ENCODE data around the gene CLOCK.

Gene CLOCK

GRCh38 chr4:55424791-55425190 lies 121.9 kb downstream of the CLOCK start:
- in situ Hi-C loops (cut with MboI; ENCODE audit: low sequenced_read_pairs) = no loop called here

DNA sequence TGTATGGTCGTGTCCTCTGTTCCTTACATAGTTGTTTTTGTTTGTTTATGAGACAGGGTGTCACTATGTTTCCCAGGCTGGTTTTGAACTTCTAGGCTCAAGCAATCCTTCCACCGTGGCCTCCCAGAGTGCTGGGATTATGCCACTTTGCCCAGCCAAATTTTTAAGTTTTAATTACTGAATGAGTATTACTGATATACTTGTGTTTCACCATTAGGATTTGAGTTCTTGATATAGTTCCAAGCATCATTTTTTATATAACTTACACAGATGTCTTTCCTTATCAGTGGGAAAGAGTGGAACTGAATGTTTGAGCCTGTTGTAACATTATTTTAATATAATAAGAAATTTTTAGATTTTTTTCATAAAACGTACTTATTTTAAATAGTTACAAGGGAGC lies 130.5 kb downstream of the CLOCK start:
- in situ Hi-C loops (cut with MboI; ENCODE audit: low sequenced_read_pairs) = no loop called here

- in situ Hi-C loops (cut with MboI; ENCODE audit: low sequenced_read_pairs) = no loop called here
Observed at GRCh38 chr4:55411621-55412020, 135.1 kb downstream of the CLOCK start.

DNA sequence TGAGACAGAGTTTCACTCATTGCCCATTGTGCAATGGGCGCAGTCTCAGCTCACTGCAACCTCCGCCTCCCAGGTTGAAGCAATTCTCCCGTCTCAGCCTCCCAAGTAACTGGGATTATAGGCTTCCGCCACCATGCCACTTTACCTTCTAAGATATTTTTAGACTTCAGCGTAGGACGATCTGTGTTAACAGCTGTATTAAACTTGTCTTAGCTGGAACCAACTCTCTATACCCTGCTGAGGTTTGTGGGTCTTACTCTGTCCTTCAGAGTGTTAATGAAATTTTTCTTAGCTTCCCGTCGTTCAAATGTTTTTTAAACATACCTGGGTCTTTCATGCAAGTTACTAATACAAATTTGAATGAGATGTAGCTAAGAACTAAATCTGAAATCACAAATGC lies 136.3 kb downstream of the CLOCK start:
- in situ Hi-C loops (cut with MboI; ENCODE audit: low sequenced_read_pairs) = no loop called here

DNA sequence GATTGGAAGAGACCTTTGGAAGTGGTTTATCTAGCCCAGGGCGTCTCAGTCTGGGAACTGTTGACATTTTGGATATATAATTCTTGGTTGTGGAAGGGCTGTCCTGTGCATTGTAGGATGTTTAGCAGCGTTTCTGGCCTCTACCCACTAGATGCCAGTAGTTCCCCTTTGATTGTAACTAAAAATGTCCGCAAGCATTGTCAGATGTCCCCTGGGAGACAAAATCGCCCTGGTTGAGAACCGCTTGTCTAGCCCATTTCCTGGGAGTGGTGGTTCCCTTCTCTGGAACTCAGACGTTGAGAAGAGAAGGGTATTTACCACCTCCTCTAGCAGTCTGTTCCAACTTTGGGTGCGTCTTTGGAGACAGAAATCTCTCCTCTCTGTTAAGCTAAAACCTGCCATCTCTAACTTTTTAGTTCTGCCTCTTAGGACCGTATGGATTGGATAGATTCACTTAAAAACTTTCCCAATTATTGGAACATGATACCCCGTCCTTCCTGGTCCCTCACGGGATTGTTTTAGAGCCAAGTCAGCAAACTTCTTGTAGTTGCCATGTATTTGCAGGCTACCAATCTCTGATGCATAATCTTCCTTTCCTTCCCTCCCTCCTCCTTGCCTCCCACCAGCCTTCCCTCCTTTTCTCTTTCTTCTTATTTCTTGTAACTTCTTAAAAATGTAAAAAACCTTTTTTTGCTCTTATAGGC lies 137.1 kb downstream of the CLOCK start:
- in situ Hi-C loops (cut with MboI; ENCODE audit: low sequenced_read_pairs) = no loop called here

DNA sequence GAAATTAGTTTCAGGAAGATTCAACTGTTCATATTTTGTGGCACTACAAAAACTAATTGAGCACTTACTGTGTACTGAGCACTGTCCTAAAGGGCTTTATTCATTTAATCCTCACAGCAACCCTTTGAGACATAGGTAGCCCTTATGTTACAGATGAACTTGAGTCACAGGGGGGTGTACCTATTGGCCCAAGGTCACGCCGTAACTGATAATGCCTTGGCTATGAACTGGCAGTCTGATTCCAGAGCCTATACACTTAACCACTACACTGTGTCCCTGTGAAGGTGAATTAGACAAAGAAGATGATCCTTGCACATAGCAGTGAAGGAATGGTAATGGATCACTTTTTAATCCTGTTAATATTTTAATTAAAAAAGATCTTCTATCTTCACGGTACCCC lies 138.9 kb downstream of the CLOCK start:
- in situ Hi-C loops (cut with MboI; ENCODE audit: low sequenced_read_pairs) = no loop called here

DNA sequence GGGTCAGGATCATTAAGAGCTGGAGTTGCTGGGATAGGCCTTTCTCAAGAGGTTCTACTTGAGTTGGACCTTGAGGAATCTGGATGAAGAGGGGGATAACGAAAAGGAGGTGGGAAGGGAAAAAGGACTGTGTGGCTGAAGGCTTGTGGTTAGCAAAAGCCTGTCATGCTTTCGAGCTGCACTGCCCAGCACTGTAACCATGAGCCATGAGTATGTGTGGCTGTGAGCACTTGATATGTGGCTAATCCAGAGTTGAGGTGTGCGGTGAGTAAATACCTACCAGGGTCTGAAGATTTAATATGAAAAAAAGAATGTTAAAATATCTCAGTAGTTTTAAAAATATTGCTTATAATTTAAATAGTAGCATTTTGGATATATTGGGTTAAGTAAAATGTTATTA lies 139.6 kb downstream of the CLOCK start:
- in situ Hi-C loops (cut with MboI; ENCODE audit: low sequenced_read_pairs) = no loop called here

- in situ Hi-C loops (cut with MboI; ENCODE audit: low sequenced_read_pairs) = no loop called here
Observed at GRCh38 chr4:55406545-55406944, 140.2 kb downstream of the CLOCK start.

DNA sequence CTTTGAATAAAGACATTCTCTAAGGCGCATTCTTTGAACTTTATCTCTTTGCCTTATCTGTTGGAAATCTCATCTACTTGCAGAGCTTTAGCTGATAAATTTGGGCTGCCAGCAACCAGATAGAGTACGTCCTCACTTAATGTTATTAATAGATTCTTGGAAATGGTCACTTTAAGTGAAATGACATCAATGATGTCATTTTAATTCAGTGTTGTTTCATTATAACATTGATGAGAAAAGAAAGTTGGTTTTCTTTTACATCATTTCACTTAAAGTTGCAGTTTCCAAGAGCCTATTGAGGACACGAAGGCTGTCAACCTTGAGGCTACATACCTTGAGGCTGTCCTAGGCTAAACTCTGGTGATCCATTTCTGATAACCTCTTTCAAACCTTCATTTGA lies 141.6 kb downstream of the CLOCK start:
- in situ Hi-C loops (cut with MboI; ENCODE audit: low sequenced_read_pairs) = no loop called here

DNA sequence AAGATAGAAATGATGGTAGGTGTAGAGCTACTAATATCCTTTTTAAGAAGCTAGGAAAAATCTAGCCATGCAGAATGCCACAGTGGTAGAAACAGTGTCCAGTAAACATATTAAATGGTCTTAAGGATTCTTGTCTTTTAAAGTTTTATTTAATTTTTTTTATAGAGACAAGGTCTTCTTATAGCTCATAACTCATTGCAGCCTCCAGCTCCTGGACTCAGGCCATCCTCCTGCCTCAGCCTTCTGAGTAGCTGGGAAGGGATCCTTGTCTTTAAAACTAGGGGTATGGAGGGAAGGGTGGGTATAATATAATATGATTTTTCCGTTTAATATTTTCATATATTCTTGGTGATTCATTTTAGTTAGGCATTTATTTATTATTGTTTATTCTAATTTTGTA lies 147.1 kb downstream of the CLOCK start:
- in situ Hi-C loops (cut with MboI; ENCODE audit: low sequenced_read_pairs) = loop anchor here (25.0 kb wide), 1 partner anchor 463 kb away; the partner anchor contains the start of gene EXOC1

DNA sequence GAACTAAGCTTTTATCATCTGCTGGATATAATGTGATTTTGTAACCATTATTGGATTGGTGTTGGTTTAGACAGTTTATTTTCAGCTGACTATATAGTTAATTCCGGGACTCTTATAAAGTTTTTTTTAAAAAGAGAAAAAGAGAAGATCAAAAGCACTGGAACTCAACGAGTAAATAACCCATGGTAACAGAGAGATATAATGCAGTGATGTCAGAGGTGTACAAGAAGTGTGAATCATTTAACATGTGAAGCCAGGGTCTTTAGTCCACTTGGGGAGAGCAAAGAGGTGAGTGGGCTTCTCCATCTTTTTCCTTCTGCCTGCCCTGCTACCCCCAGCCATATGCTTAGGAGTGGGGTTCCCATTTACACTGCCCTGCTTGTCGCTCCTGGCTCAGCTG lies 147.7 kb downstream of the CLOCK start:
- in situ Hi-C loops (cut with MboI; ENCODE audit: low sequenced_read_pairs) = loop anchor here (25.0 kb wide), 1 partner anchor 463 kb away; the partner anchor contains the start of gene EXOC1

- in situ Hi-C loops (cut with MboI; ENCODE audit: low sequenced_read_pairs) = loop anchor here (25.0 kb wide), 1 partner anchor 464 kb away; the partner anchor contains the start of gene EXOC1
Observed at GRCh38 chr4:55398461-55398860, 148.2 kb downstream of the CLOCK start.

DNA sequence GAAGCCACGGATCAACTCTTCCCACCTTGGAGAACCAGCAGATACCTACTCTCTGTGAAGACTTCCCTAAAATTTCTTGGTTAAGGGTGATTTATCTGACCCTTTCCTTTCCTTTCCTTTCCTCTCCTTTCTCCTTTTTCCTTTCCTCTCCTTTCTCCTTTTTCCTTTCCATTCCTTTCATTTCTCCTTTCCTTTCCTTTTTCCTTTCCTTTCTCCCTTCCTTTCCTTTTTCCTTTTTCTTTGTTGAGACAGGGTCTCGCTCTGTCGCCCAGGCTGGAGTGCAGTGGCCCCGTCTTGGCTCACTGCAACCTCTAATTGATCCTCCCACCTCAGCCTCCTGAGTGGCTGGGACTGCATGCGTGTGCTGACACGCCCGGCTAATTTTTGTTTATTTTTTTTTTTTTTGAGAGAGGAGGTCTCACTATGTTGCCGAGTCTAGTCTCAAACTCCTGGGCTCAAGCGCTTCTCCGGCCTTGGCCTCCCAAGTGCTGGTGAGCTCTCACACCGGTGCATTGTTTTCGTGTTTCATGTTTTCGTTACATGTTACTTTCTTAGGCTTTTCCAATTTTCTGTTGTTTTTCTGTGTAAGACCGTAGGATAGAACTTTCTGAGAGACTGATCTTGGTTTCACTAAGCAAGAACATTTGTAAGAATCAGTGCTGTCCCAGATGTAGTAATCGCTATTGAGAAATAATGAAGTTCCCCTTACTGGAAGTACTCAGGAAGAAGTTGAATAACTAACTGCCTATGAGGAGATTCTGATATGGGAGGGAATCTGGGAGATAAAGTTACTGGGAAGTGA lies 149.0 kb downstream of the CLOCK start:
- in situ Hi-C loops (cut with MboI; ENCODE audit: low sequenced_read_pairs) = loop anchor here (25.0 kb wide), 1 partner anchor 465 kb away; the partner anchor contains the start of gene EXOC1

DNA sequence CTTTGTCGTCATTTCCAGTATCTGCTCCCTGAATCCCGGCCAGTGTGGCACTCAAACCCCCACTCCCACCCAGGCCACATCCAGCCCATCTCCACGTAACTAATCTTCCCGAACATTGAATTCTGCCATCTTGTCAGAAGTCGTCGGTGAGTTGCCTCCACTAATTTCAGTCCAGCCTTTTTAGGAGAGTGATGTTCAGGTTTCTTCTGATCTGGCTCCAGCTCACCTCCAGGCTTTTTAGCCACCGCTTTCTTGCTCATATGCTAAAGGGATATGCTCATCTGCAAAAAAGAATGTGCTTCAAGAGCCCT lies 149.6 kb downstream of the CLOCK start:
- in situ Hi-C loops (cut with MboI; ENCODE audit: low sequenced_read_pairs) = loop anchor here (25.0 kb wide), 1 partner anchor 465 kb away; the partner anchor contains the start of gene EXOC1

DNA sequence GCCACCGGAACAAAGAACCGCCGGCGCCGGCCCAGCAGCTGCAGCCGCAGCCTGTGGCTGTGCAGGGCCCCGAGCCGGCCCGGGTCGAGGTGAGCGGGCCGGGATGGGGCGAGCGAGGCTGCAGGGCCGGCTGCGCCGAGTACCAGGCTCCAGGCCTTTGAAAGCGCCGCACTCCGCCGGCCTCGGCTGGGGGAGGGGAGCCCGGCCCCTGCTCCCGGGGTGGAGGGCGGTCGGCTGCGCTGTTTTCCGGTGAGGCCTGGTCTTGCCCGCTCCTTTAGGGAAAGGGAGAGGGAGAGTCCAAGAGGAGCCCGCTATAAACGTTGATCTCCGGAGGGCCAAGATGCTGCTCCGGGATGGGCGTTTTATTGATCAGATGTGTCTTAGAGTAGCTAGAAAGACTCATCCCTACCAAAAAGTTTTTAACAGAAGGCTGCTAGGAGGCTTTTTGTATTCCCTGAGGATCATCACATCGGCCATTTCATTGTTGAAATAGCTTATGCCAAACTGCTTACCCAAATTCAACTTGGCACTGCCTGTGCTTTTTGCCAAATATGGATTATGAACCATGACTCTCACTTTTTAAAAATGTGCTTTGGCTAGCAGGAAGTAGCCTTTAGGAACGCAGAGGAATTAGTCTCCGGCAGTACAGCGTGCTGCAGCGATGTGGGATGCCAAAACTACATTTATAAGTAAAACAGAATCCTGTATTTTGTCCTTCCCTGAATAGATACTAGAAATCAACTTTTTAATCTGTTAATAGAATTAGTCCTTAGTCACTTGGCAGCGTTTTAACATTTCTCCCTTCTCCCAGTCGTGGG lies 150.2 kb downstream of the CLOCK start:
- in situ Hi-C loops (cut with MboI; ENCODE audit: low sequenced_read_pairs) = loop anchor here (25.0 kb wide), 1 partner anchor 466 kb away; the partner anchor contains the start of gene EXOC1

GRCh38 chr4:55395529-55396307 lies 151.0 kb downstream of the CLOCK start, which contains the start of gene TMEM165:
TMEM165 (plus strand) TSS chr4:55395957; CDS start chr4:55396190, 233 bp downstream.
- in situ Hi-C loops (cut with MboI; ENCODE audit: low sequenced_read_pairs) = loop anchor here (25.0 kb wide), 1 partner anchor 467 kb away; the partner anchor contains the start of gene EXOC1

GRCh38 chr4:55395218-55395528 lies 151.5 kb downstream of the CLOCK start:
- in situ Hi-C loops (cut with MboI; ENCODE audit: low sequenced_read_pairs) = loop anchor here (25.0 kb wide), 1 partner anchor 467 kb away; the partner anchor contains the start of gene EXOC1

DNA sequence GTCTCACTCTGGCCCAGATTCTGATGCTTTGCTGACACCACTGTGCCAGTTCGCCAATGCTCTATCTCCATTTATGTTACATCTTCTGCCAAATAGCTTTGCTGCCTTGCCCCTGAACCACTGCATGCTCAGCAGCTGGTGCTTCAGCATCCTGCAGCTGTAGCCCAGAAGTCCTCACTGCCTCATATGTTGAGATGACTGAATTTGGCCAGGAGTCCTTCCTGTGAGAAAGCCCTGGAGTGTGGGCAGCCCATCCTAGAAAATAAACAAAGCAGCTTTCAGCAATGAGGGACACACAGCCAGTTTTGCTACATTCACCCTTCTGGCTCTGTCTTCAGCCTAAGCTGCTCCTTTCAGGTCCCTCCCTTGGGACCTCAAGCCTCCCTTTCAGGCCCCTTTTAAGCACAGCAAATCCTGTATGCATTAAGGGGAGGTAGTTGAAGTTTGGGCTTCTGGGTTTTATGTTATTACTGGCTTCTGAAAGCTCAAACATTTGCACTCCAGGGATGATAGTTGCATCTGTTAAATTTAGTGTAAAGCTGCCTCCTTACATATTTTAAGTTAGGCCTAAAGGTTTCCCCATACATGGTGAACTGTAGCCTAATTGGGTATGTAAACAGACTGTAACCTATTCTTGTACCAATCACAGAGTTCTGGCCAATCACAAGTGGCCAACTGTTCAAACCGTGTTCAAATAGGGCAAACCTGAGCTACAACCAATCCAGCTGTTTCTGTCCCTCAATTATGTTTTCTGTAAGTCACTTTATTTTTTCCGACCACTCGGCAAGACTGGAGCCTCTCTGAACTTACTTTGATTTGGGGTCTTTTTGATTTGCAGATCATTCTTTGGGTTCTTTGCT lies 153.0 kb downstream of the CLOCK start:
- in situ Hi-C loops (cut with MboI; ENCODE audit: low sequenced_read_pairs) = loop anchor here (25.0 kb wide), 1 partner anchor 469 kb away; the partner anchor contains the start of gene EXOC1

DNA sequence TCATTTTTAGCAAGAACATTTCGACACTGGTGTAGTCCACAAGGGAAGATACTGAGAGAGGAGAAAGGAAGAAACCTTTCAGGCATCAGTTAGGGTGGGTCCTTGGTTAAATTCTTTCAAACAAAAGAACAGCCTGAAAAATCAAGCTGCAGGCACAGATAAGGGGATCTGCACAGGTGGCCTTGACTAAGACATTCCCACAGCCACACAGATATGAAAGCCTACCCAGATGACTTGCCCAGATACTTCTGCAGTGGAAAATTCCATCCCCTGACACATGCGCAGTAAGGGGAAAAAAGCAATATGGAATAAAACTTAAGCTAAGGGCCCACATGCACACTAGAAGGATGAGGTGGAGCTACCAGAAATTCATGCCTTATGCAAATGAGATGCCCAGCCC lies 159.9 kb downstream of the CLOCK start:
- in situ Hi-C loops (cut with MboI; ENCODE audit: low sequenced_read_pairs) = loop anchor here (25.0 kb wide), 1 partner anchor 475 kb away; the partner anchor contains the start of gene EXOC1
